ENCODE results near the gene EEF1E1.

EEF1E1 gene

DNA sequence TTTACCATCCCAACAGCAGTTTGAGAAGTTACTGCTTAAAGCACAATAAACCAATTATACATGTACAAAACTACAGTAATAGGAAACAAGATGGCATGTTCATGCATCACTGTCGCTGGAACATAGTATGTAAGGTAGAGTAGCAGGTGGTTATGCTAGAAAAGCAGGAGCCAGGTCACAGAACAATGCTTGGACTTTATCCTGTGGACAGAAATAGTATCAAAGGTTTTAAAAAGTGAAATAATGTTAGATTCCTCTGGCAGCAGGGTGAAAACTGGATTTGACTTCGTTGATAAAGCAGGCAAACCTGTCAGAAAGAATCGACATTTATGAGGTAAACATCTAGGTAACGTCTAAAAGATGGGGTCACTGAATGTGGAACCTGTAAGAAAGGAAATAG lies 40.6 kb downstream of the EEF1E1 start:
- no peaks in the 10 kb centered on the region for H3K27me3 ChIP-seq (ENCODE audit: low read depth, low read length)
- no peak overlapping the region for H3K27ac ChIP-seq (ENCODE audit: low read length)
- H3K36me3 ChIP-seq (replicated peaks; ENCODE audit: low read depth, low read length), result peaks cover 21% of the 10 kb centered on the region
- H4K20me1 ChIP-seq (ENCODE audit: insufficient read depth, low read length), result no peaks in the 10 kb centered on the region
- no peak overlapping the region for H2AFZ ChIP-seq (ENCODE audit: low read depth, low read length)
- TF ChIP-seq EZH2phosphoT487 (IDR thresholded peaks at IDR 0.05; ENCODE audit: low read depth), result no peak
- TF ChIP-seq, protein P1, sequence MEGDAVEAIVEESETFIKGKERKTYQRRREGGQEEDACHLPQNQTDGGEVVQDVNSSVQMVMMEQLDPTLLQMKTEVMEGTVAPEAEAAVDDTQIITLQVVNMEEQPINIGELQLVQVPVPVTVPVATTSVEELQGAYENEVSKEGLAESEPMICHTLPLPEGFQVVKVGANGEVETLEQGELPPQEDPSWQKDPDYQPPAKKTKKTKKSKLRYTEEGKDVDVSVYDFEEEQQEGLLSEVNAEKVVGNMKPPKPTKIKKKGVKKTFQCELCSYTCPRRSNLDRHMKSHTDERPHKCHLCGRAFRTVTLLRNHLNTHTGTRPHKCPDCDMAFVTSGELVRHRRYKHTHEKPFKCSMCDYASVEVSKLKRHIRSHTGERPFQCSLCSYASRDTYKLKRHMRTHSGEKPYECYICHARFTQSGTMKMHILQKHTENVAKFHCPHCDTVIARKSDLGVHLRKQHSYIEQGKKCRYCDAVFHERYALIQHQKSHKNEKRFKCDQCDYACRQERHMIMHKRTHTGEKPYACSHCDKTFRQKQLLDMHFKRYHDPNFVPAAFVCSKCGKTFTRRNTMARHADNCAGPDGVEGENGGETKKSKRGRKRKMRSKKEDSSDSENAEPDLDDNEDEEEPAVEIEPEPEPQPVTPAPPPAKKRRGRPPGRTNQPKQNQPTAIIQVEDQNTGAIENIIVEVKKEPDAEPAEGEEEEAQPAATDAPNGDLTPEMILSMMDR (IDR thresholded peaks at IDR 0.05; ENCODE audit: low read depth, low read length), result no peak
- peaks cover 17% of the 10 kb centered on the region for H3K4me1 ChIP-seq (ENCODE audit: low read length)
- no peak overlapping the region for H3K4me2 ChIP-seq (ENCODE audit: low read length)
- H3K4me3 ChIP-seq (ENCODE audit: low read length), result no peak overlapping the region
- no peak overlapping the region for H3K9ac ChIP-seq (ENCODE audit: low read length)
- H3K79me2 ChIP-seq (ENCODE audit: low read length), result peaks cover 13% of the 10 kb centered on the region
- no peaks in the 10 kb centered on the region for H3K9me3 ChIP-seq (ENCODE audit: insufficient read depth, low read length)

DNA sequence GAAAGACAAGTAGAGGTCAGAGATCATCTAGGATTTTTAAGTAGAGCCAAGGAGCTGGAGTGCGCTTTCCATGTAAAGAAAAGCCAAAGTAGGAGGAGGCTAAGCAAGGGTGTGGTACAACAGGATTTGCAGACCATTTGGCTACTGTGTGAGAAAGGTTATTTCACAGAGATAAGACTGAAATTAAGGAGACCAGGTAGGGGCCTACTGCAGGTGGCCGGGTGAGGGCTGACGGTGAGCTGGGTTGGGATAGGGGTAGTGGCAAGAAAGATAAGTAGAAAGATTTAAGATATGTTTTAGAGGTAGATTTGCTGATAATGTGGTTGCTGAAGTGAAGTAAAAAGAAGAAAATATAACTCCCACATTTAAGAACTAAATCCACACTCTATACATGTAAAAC lies 42.0 kb downstream of the EEF1E1 start:
- peaks cover 13% of the 10 kb centered on the region for H3K79me2 ChIP-seq (ENCODE audit: low read length)
- H3K36me3 ChIP-seq (replicated peaks; ENCODE audit: low read depth, low read length), result peaks cover 21% of the 10 kb centered on the region
- no peak overlapping the region for H2AFZ ChIP-seq (ENCODE audit: low read depth, low read length)
- H4K20me1 ChIP-seq (ENCODE audit: insufficient read depth, low read length), result no peaks in the 10 kb centered on the region
- no peaks in the 10 kb centered on the region for H3K27me3 ChIP-seq (ENCODE audit: low read depth, low read length)
- peaks cover 9% of the 10 kb centered on the region for H3K4me1 ChIP-seq (ENCODE audit: low read length)
- no peak overlapping the region for H3K9ac ChIP-seq (ENCODE audit: low read length)
- H3K27ac ChIP-seq (ENCODE audit: low read length), result no peak overlapping the region
- no peak overlapping the region for H3K4me2 ChIP-seq (ENCODE audit: low read length)
- no peak overlapping the region for H3K4me3 ChIP-seq (ENCODE audit: low read length)
- TF ChIP-seq, protein P1 (IDR thresholded peaks at IDR 0.05; ENCODE audit: low read depth, low read length), result no peak
- no peak for TF ChIP-seq EZH2phosphoT487 (IDR thresholded peaks at IDR 0.05; ENCODE audit: low read depth)
- no peaks in the 10 kb centered on the region for H3K9me3 ChIP-seq (ENCODE audit: insufficient read depth, low read length)

DNA sequence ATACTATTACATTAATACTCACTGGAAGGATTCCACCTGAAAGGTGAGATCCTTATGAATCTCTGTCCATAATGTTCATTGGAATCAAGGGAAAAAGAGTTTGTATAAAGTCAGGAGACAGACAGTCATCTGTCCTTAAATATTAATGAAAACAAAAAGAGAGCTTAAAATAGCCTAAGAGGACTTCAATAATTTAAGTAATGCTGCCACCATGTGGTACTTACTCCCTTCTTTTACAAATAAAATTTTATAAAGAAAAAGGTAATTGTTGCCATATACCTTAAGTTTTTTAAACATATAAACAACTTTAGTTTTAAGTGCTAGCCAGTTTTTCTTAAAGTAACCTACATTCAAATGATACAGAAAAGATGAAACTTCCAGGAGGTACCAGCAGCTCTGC lies 43.2 kb downstream of the EEF1E1 start:
- Histone ChIP-seq H3K4me2 (ENCODE audit: low read length) (no peak overlapping the region), H3K27ac (ENCODE audit: low read length) (no peak overlapping the region), H3K9me3 (ENCODE audit: insufficient read depth, low read length) (no peaks in the 10 kb centered on the region), H3K36me3 (replicated peaks; ENCODE audit: low read depth, low read length) (peaks cover 26% of the 10 kb centered on the region), H3K27me3 (ENCODE audit: low read depth, low read length) (no peaks in the 10 kb centered on the region), H3K4me1 (ENCODE audit: low read length) (no peaks in the 10 kb centered on the region), H2AFZ (ENCODE audit: low read depth, low read length) (no peak overlapping the region), H3K4me3 (ENCODE audit: low read length) (no peak overlapping the region), H4K20me1 (ENCODE audit: insufficient read depth, low read length) (no peaks in the 10 kb centered on the region), H3K9ac (ENCODE audit: low read length) (no peak overlapping the region), H3K79me2 (ENCODE audit: low read length) (peaks cover 12% of the 10 kb centered on the region)
- TF ChIP-seq EZH2phosphoT487 (IDR thresholded peaks at IDR 0.05; ENCODE audit: low read depth), result no peak
- TF ChIP-seq, protein P1 (IDR thresholded peaks at IDR 0.05; ENCODE audit: low read depth, low read length), result peak; percentile 37; the same call in 1 of the 2 replicates

- H3K27me3 ChIP-seq (ENCODE audit: low read depth, low read length), result no peaks in the 10 kb centered on the region
- H4K20me1 ChIP-seq (ENCODE audit: insufficient read depth, low read length), result no peaks in the 10 kb centered on the region
- no peak for TF ChIP-seq EZH2phosphoT487 (IDR thresholded peaks at IDR 0.05; ENCODE audit: low read depth)
- TF ChIP-seq, protein P1 (IDR thresholded peaks at IDR 0.05; ENCODE audit: low read depth, low read length), result no peak
- H3K4me2 ChIP-seq (ENCODE audit: low read length), result no peak overlapping the region
- H3K36me3 ChIP-seq (replicated peaks; ENCODE audit: low read depth, low read length), result peaks cover 27% of the 10 kb centered on the region
- H3K9me3 ChIP-seq (ENCODE audit: insufficient read depth, low read length), result no peaks in the 10 kb centered on the region
- H2AFZ ChIP-seq (ENCODE audit: low read depth, low read length), result no peak overlapping the region
- no peaks in the 10 kb centered on the region for H3K4me1 ChIP-seq (ENCODE audit: low read length)
- no peak overlapping the region for H3K27ac ChIP-seq (ENCODE audit: low read length)
- H3K9ac ChIP-seq (ENCODE audit: low read length), result no peak overlapping the region
- no peaks in the 10 kb centered on the region; the same call in 1 of the 2 replicates for H3K79me2 ChIP-seq (ENCODE audit: low read length)
- H3K4me3 ChIP-seq (ENCODE audit: low read length), result no peak overlapping the region
These were observed 44.6 kb downstream of the EEF1E1 start for GRCh38 chr6:8057793-8058192.
